ENCODE measurements around the gene PCDHGA8.
"Not testable (repeated sequence)": the region's sequence is repeated elsewhere in the genome, so short reads cannot be mapped to it uniquely, and the experiment has no call there.

DNA sequence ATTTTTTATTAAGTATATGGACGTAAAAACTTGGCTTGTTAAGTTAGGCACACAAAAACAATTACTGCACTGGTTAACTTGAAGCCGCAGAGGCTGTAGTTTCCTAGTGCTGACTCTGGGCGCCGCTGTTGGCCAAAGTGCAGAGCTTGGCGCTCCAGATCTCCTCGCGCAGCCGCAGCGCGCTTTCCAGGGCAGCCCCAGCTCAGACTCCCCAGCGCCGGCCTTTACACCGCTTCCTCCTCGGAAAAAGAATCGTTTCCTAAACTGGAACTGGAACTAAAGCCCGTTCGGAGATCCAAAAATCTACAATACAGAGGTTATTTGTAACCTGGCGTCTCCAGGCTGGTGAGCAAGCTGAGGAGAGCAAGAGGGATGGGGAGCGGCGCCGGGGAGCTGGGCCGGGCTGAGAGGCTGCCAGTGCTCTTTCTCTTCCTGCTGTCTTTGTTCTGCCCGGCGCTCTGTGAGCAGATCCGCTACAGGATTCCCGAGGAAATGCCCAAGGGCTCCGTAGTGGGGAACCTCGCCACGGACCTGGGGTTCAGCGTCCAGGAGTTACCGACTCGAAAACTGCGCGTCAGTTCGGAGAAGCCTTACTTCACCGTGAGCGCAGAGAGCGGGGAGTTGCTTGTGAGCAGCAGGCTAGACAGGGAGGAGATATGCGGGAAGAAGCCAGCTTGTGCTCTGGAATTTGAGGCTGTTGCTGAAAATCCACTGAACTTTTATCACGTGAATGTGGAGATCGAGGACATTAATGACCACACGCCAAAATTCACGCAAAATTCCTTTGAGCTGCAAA lies 5.5 kb downstream of the PCDHGA8 start, which contains the start of gene PCDHGB5:
- TF ChIP-seq, protein P1, sequence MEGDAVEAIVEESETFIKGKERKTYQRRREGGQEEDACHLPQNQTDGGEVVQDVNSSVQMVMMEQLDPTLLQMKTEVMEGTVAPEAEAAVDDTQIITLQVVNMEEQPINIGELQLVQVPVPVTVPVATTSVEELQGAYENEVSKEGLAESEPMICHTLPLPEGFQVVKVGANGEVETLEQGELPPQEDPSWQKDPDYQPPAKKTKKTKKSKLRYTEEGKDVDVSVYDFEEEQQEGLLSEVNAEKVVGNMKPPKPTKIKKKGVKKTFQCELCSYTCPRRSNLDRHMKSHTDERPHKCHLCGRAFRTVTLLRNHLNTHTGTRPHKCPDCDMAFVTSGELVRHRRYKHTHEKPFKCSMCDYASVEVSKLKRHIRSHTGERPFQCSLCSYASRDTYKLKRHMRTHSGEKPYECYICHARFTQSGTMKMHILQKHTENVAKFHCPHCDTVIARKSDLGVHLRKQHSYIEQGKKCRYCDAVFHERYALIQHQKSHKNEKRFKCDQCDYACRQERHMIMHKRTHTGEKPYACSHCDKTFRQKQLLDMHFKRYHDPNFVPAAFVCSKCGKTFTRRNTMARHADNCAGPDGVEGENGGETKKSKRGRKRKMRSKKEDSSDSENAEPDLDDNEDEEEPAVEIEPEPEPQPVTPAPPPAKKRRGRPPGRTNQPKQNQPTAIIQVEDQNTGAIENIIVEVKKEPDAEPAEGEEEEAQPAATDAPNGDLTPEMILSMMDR (IDR thresholded peaks at IDR 0.05 in 2 of 3, conservative IDR thresholded peaks at IDR 0.05 in 1 of 3; ENCODE audit: borderline replicate concordance in 1 of 3, insufficient read depth in 1 of 3, low read depth in 2 of 3, low read length in 2 of 3) = not testable (repeated sequence)
- not testable (repeated sequence) for TF ChIP-seq SP1, CEBPB, FOSL1 (IDR thresholded peaks at IDR 0.05; ENCODE audit: low read depth)

Data from HCT116 (cell line).